ENCODE results near the gene ILF3.
"Not testable (repeated sequence)": the region's sequence is repeated elsewhere in the genome, so short reads cannot be mapped to it uniquely, and the experiment has no call there.

Gene ILF3

GRCh38 chr19:10675214-10675613 is 21.1 kb downstream of the ILF3 start:
- DNase-seq (ENCODE audit: low read depth), result not testable (repeated sequence)

GRCh38 chr19:10677751-10678150 is 23.6 kb downstream of the ILF3 start:
- DNase-seq (ENCODE audit: low read depth), result no peak

- DNase-seq (ENCODE audit: low read depth), result no peak
Measured at GRCh38 chr19:10678813-10679212, 24.7 kb downstream of the ILF3 start.

DNA sequence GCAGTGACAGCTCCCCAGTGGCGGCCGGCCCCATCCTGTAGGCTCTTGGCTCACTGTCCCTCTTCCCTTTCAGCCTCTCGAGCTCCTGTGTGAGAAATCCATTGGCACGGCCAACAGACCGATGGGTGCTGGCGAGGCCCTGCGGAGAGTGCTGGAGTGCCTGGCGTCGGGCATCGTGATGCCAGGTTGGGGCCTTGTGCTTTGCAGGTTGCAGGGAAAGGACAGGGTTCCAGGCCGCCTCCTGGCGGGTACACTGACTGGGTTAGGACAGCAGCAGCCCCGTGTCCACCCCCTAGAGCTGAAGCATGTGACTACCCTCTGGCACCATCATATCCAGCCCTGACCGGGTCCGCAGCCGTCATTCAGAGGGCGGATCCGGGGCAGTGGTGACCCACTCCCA is 25.6 kb downstream of the ILF3 start:
- no peak for DNase-seq (ENCODE audit: low read depth)

DNA sequence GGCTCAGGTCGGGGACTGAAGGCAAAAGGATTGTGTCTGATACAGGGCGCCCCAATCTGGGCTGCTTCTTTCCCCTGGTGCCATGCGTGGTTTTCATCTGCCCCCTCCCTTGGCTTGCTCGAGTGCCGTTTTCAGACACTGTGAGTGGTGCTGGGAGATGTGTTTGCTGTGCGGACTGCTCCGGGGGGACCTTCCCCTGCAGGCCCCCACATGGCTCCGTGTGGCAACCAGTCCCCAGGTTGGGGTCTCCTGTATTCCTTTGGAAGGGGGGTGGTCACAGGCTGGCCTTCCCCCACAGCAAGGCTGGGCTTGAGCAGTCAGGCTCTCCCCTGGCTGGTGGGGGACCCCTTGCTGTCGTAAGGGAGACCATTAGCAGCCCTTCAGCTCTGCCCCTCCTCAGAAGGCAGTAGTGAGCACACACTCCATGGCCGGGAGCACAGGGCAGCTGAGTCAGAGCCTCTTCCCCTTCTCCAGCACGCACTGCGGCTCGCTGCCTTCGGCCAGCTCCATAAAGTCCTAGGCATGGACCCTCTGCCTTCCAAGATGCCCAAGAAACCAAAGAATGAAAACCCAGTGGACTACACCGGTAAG is 26.5 kb downstream of the ILF3 start:
- DNase-seq (ENCODE audit: low read depth), result no peak

DNA sequence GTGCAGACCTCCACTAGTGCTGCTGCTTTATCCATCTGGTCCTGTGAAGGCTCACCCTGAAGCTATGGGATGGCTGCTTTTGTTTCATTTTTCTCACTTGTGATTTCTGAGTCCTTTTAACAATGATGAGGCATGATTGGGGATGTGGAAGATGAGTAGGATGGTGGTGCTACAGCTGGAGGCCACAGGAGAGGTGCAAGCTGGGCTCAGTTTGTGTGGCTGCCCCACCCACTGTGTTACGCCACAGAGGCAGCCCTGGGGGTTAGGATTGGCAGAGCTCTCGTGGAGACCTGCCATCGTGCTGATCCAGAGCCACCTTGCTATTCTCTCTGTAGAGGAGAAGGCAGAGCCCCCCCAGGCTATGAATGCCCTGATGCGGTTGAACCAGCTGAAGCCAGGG is 27.5 kb downstream of the ILF3 start:
- DNase-seq (ENCODE audit: low read depth), result no peak

GRCh38 chr19:10682397-10683063 is 28.4 kb downstream of the ILF3 start:
- DNase-seq (ENCODE audit: low read depth), result no peak

- no peak for DNase-seq (ENCODE audit: low read depth)
Measured at GRCh38 chr19:10683064-10683426, 28.9 kb downstream of the ILF3 start.

GRCh38 chr19:10683582-10683981 is 29.4 kb downstream of the ILF3 start:
- no peak for DNase-seq (ENCODE audit: low read depth)

DNA sequence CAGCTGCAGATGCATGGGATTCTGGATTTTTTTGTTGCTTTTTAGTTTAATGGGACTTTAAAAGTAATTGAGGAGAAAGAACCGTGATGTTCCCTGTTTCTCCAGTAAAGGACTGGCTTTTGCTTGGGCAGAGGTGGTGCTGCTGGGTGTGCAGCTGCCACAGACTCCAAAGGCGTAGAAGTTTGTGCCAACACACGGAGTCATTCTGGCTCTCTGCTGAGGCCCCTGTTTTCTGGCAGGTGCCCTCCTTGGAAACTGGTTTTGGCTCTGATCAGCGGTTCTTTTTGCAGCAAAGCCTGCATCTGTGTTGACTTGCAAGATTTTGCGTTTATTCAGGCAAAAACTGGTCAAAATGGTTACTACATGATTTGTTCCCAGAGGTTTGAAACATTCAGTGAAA is 31.1 kb downstream of the ILF3 start:
- DNase-seq (ENCODE audit: low read depth), result no peak

- no peak for DNase-seq (ENCODE audit: low read depth)
Measured at GRCh38 chr19:10686193-10686592, 32.0 kb downstream of the ILF3 start.

DNA sequence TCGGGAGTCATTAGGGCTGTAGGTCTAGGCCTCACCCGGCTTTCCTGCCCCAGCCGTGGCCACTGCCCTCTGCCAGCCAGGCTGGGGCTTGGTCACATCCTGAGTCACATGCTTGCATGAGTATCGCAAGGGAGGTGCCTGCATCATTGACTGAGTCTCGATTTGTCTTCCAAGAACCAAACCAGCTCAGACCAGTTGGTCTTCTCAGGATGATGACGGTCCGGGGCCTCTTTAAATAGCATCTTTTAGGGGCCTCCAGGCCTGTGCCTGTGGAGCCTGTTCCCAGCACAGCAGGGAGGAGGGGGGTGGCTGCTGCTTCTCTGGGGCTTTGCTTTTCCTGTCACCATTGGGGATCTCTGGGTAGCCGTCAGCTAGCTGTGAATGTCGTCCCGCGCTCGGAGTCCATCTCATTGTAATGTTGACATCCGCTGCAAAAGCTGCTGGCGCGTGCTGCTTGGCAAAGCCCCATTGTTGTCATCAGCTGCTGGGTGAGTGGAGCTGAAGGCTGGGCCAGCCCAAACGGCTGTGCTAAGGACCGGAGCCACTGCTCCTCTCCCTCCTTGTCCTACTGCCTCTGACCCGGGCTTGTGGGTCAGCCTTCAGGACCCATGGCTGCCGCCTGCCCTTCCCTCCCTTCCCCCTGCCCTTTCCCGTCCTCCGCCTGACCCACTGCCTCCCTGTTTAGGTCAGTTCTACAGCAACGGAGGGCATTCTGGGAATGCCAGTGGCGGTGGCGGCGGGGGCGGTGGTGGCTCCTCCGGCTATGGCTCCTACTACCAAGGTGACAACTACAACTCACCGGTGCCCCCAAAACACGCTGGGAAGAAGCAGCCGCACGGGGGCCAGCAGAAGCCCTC is 32.7 kb downstream of the ILF3 start:
- DNase-seq (ENCODE audit: low read depth), result no peak

GRCh38 chr19:10687518-10688288 is 33.6 kb downstream of the ILF3 start:
- no peak for DNase-seq (ENCODE audit: low read depth)

DNA sequence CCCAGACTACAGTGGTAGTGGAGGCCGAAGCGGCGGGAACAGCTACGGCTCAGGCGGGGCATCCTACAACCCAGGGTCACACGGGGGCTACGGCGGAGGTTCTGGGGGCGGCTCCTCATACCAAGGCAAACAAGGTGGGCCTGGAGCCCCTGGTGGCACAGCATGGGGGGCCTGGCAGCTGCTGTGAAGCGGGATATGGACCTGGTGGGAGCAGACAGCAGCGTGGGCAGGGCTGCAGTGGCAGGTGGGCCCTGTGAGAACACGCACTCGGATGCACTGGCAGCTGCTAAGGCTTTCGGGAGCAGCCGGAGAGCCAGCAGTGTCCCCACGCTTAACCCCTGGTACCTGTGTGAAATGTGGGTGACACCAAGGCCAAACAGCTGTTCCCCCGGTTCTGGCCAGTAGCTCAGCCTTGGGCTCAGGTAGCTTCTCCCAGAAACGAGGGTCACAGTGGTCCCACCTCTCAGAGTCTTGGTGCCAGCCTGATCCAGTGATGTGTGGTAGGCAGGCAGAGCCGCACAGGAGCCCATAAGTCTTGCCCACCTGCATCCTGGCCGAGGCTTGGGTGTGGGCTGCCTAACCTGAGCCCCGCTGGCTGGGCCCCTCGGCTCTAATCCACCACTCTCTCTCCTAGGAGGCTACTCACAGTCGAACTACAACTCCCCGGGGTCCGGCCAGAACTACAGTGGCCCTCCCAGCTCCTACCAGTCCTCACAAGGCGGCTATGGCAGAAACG is 34.6 kb downstream of the ILF3 start:
- DNase-seq (ENCODE audit: low read depth), result no peak

DNA sequence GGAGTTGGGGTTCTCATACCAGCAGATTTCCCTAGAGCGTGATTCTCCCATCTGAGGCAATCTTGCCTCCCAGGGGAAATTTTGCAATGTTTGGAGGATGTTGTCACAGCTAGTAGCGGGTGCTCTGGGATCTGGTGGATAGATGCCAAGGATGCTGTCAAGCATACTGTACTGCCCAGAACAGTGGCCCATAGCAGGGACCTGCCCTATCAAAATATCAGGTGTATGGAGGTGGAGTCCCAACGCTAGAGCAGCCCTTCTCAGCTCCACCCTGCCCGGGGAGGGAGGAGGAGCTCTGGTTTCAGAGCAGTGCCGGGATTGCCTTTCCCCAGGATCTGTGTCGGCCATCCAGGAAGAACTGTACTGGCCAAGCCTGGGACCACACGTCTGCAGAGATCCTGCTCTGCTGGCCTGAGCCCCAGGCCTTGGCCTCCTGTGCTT is 36.2 kb downstream of the ILF3 start:
- peak; percentile 18 for DNase-seq (ENCODE audit: low read depth)

DNA sequence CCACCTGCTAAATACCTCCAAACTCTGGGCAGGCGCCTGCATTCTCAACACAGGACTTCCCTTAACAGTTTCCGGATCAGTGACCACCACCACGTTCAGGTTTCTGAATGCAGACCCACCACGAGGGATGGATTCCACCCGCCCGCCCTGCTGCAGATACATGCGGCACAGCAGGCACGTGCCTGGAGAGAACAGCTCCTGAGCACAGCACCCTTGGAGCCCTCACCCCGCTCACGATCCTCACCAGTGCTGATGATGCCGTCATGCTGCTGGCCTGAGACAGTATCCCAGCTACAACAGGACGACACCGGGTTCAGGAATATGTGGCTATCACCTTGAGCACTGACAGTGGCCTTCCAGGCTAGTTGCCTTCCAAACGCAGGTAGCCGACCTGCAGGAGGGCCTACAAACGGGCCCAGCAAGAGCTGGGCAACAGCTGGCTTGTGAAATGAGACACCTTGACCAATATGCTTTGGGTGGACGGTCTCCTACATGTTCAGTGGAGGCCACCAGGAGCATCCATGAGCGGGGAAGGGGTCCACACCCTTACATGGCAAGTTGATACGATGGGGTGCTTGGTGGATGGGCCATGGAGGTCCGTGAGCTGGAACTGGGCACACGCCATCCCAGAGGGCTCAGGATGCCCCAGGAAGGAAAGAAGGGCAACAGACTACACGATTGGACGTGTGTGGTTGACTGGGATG is 37.2 kb downstream of the ILF3 start:
- no peak for DNase-seq (ENCODE audit: low read depth)

DNA sequence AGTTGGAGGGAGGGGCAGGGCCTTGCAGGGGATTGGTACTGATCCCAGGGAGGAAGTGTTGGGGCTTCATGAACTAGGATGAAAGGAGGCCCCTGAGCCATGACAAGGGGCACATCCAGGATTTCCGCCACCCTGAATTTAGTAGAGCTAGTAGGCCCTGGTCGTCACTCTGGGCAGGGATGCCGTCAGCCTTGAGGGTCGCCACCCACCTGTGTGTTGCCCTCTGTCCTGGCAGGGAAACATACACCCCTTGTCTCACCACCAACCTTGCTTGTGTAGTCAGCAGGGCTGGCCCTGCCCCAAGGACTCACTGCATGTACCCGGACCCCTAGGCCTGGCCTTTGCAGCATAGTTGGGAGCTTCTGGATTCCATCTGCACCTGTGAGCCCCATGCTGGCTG is 37.7 kb downstream of the ILF3 start:
- DNase-seq (ENCODE audit: low read depth), result no peak

- DNase-seq (ENCODE audit: low read depth), result no peak
Measured at GRCh38 chr19:10692673-10693264, 38.6 kb downstream of the ILF3 start.

DNA sequence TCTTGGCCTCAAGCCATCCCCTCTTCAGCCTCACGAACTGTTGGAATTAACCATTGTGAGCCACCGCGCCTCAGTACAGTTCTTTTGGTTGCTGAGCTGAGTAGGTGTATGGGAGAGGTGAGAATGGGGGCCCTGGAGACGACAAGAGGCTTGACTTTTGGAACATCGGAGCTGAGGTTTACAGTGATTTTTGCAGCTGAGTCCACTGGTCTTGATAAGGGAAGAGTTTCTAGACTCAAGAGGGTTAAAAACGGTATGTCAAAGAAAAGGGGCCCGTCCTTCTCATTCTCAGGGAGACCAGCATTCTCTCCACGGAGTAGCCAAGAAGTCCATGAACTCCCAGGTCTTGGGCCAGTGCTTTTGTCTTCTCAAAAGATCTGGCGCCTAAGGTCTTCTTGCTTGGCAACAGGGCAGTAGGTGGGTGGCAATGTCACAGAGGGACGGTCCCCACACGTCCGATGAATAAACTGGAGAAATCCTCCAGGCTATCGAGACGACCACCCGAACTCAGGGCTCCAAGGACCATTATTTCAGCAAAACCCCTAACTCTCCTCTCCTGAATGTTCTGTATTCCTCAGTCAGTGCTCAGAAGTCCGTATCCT is 40.7 kb downstream of the ILF3 start:
- no peak for DNase-seq (ENCODE audit: low read depth)
